HG02943 (cell line): ENCODE data around the gene SMPDL3A.

Experiments used
- ATAC-seq: cut with Tn5 transposase; IDR thresholded peaks from one replicate; pipeline ENCODE4 v1.9.1; 2021; ENCODE audit warnings: mild to moderate bottlenecking, low read depth, moderate library complexity; ENCODE audit not compliant: unreplicated experiment

SMPDL3A gene

GRCh38 chr6:122801397-122801796, 12.3 kb downstream of the SMPDL3A start:
- ATAC-seq = no peak

- ATAC-seq = no peak
Measured at GRCh38 chr6:122803171-122803661, 14.2 kb downstream of the SMPDL3A start.

- ATAC-seq = no peak
Measured at GRCh38 chr6:122804962-122805485, 16.0 kb downstream of the SMPDL3A start.

- ATAC-seq = no peak
Measured at GRCh38 chr6:122806291-122806690, 17.2 kb downstream of the SMPDL3A start.

GRCh38 chr6:122808121-122808885, 19.2 kb downstream of the SMPDL3A start:
- ATAC-seq = no peak

GRCh38 chr6:122809001-122809400, 19.9 kb downstream of the SMPDL3A start:
- no peak for ATAC-seq

- no peak for ATAC-seq
Measured at GRCh38 chr6:122809691-122810090, 20.6 kb downstream of the SMPDL3A start.

GRCh38 chr6:122810189-122810588, 21.1 kb downstream of the SMPDL3A start:
- no peak for ATAC-seq

GRCh38 chr6:122817358-122817757, 28.3 kb downstream of the SMPDL3A start:
- ATAC-seq = no peak

GRCh38 chr6:122817766-122818165, 28.7 kb downstream of the SMPDL3A start:
- ATAC-seq = no peak

GRCh38 chr6:122818866-122819265, 29.8 kb downstream of the SMPDL3A start:
- ATAC-seq = no peak

- no peak for ATAC-seq
Measured at GRCh38 chr6:122821095-122821494, 32.0 kb downstream of the SMPDL3A start.

GRCh38 chr6:122825163-122825562, 36.1 kb downstream of the SMPDL3A start:
- ATAC-seq = no peak

- ATAC-seq = no peak
Measured at GRCh38 chr6:122829456-122829855, 40.4 kb downstream of the SMPDL3A start.

- no peak for ATAC-seq
Measured at GRCh38 chr6:122831511-122831910, 42.5 kb downstream of the SMPDL3A start.

GRCh38 chr6:122832459-122832858, 43.4 kb downstream of the SMPDL3A start:
- no peak for ATAC-seq

GRCh38 chr6:122833021-122833491, 44.0 kb downstream of the SMPDL3A start:
- ATAC-seq = no peak

GRCh38 chr6:122838060-122838780, 49.2 kb downstream of the SMPDL3A start:
- no peak for ATAC-seq

GRCh38 chr6:122839472-122839871, 50.4 kb downstream of the SMPDL3A start:
- no peak for ATAC-seq

GRCh38 chr6:122839906-122840305, 50.8 kb downstream of the SMPDL3A start:
- no peak for ATAC-seq

- ATAC-seq = no peak
Measured at GRCh38 chr6:122845464-122845863, 56.4 kb downstream of the SMPDL3A start.
